ENCODE results near the gene PJA2.

DNA sequence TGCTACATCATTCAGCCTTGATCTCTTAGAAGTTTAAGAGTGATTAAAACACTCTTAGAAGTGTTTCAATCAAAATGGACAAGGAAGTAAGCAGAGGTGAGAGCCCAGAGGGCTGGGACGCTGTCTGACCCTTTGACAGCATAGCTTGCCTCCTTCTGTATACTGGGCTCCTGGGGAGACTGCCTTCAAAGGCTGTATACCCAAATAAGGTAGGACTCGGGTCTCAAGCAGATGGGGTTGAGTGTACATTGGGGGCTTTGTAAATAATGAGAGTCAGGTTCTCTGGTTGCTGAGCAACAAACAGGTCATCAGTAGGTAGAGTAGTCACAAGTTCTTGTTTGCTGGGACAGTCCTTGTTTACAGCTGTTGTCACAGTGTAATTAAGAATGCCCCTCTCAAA is 97.1 kb downstream of the PJA2 start:
- TF ChIP-seq, protein P1, sequence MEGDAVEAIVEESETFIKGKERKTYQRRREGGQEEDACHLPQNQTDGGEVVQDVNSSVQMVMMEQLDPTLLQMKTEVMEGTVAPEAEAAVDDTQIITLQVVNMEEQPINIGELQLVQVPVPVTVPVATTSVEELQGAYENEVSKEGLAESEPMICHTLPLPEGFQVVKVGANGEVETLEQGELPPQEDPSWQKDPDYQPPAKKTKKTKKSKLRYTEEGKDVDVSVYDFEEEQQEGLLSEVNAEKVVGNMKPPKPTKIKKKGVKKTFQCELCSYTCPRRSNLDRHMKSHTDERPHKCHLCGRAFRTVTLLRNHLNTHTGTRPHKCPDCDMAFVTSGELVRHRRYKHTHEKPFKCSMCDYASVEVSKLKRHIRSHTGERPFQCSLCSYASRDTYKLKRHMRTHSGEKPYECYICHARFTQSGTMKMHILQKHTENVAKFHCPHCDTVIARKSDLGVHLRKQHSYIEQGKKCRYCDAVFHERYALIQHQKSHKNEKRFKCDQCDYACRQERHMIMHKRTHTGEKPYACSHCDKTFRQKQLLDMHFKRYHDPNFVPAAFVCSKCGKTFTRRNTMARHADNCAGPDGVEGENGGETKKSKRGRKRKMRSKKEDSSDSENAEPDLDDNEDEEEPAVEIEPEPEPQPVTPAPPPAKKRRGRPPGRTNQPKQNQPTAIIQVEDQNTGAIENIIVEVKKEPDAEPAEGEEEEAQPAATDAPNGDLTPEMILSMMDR (IDR thresholded peaks at IDR 0.05; ENCODE audit: poor library complexity, severe bottlenecking), result no peak
- TF ChIP-seq POLR2AphosphoS5 (IDR thresholded peaks at IDR 0.05) (no peak), EP300 (conservative IDR thresholded peaks at IDR 0.05; ENCODE audit: poor library complexity, severe bottlenecking) (no peak), EZH2 (IDR thresholded peaks at IDR 0.05; ENCODE audit: borderline replicate concordance, insufficient read depth, low read length, poor library complexity, severe bottlenecking) (no peak), RAD21 (conservative IDR thresholded peaks at IDR 0.05) (no peak)
